ENCODE data around the gene TIMM8A.

TIMM8A gene, protein sequence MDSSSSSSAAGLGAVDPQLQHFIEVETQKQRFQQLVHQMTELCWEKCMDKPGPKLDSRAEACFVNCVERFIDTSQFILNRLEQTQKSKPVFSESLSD

DNA sequence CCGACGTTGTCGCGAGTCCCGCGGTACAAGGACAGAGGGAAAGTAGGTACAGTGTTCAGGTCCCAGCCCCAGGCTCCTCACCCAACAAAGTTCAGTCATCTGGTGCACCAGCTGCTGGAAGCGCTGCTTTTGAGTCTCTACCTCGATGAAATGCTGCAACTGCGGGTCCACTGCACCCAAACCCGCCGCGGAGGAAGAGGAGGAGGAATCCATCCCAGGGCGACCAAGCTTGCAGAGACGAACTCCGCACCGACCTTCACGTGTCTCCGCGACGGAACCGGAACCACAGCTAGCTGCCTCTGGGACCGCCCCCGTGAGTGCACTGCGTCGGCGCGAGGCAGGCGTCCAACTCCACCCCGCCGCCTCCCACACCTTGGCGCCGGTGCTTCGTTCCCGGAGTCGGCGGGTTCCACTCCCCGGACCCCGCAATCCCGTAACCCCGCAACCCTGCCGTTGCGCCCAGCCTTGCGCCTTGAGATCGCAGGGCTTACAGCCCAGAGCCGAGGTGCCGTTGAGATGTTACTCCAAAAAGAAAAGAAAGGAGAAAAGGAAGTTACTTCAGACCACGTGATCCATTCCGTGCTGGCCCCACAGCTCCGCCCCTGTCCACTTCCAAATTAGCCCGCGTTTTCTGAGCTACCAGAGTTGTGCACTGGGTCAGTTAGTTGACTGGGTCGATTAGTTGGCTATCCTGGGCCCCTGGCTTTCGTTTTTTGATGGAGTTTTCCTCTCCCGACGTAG, at the start of gene TIMM8A:
TIMM8A (minus strand) TSS at position 291 of the 741 bp plus-strand sequence; CDS start at position 213, 78 bp downstream.
- peak; percentile 84 for DNase-seq (ENCODE audit: low spot score)

DNA sequence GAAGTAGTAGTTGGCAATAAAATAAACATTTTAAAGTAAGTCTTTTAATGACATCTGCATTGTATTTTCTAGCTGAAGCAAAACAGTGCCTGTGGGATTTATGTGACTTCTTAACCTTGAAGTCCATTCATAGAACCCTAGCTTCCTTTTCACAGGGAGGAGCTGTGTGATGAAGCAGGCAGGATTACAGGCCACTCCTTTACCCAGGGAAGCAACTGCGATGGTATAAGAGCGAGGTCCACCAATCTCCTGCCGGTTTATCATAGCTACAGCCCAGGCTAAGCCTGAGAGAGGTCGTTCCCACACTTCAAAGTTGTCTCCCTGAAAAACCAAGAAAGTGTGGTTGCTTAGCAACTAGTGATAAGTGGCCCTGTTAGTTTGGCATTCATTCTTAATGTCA, 49.2 kb upstream of the TIMM8A start:
- no peak for DNase-seq (ENCODE audit: low spot score)

DNA sequence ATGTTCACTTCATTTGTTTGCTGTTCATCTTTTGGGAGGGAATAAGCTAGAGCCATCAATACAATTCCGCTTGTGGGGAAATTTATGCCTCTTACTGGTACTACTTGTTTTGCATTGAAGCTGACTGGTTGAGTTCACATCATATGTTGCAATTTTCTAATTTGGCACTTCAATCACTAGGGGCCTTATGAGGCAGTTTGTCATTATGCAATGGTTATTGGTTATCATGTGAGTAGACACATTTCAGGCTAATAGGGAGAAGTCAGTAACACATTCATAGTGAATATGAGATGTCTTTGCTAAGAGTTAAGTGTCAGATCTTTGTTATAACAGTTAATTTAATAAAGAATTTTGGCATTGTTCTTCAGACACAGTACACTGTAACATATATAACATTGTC, 47.2 kb upstream of the TIMM8A start:
- DNase-seq (ENCODE audit: low spot score), result no peak

DNA sequence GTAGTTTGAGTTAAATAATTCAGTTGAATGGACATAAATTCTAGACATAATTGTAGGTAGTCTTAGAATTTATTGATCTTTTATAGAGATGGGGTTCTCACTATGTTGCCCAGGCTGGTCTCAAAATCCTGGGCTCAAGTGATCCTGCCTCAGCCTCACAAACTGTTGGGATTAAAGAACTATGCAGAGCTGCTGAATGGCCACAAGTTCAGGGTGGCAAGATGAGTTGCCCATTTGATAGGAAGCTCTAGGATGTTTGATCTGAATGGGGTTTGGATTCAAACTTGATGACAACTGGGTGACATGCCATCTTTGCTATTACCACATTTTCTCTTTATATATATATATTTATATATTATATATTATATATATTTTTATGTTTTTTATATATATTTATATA, 45.8 kb upstream of the TIMM8A start:
- no peak for DNase-seq (ENCODE audit: low spot score)

DNA sequence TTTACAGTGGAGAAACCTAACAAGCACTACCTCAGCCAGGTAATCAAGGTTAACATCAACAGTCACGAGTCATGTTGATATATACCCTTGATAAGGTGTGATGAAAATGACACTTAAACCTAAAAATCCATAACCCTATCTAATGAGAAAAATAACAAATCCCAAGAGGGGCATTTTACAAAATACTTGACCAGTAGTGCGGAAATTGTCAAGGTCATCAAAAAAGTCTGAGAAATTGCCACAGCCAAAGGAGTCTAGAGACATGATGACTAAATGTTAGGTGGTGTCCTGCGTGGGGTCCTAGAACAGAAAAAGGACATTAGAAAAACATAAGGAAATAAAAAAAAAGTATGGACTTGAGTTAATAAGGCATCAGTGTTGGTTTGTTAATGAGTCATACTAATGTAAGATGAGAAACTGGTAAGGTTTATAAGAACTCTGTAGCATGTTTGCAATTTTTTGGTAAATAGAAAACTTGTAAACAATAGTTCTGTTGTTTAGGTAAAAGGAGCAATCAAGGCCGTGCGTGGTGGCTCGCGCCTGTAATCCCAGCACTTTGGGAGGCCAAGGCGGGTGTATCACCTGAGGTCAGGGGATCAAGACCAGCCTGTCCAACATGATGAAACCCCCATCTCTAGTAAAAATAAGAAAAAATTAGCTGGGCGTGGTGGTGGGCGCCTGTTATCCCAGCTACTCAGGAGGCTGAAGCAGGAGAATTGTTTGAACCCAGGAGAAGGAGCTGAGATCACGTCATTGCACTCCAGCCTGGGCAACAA, 45.2 kb upstream of the TIMM8A start:
- no peak for DNase-seq (ENCODE audit: low spot score)

DNA sequence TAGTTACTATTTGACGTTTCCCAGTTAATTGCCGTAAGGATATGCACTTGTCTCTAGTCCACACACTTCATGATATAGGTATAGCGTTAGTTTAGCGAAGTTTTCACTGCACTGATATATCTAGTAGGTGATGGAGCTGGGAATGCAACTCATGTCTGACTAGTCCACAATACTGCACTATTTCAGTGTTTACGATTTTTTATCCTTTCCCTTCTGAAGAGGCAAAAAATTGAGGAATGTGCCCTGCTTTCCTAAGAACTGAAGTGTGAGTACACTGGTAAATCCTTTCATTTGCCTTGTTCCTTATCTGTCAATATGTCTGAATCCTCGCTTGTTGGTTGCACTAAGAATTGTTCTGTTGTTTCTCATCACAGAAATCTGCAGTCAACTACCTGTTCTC, 43.3 kb upstream of the TIMM8A start:
- DNase-seq (ENCODE audit: low spot score), result no peak

DNA sequence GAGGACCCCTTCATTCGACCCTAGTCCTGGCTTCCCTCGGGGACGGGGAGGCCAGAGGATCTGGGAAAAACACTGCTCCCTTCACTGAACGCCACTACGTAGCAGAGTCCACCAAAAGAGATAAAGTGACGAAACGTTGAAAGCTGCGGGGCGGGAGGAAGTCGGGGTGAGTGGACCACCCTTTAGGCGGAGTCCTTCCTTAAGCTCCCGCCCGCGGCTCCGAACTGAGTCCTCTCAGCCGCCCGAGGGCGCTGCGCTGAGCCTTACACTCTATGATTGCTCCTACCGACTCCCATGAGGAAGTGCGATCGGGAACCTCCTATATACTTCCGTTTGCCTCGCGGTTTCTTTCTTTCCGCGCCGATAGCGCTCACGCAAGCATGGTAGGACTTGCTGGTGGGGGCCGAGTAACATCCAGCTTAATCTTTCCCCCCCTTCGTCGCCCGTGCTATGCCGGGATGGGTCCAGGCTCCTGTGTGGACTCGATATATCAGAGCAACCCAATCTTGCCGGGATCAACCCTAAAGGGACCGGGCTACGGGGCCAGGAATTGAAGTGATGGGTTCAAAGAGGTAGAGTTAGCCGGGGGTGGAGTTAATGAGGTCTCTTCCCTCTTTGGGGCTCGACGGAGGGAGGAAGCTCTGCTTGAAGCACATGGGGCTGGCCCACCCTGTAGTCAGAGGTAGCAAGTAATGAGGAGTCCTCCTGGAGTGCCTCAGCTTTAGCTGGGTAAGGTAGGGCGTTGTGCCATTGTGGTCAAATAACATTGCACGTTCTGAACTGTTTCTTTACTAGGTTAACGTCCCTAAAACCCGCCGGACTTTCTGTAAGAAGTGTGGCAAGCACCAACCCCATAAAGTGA, 42.4 kb upstream of the TIMM8A start, which contains the start of gene RPL36A:
RPL36A (plus strand) TSS at position 348 of the 862 bp plus-strand sequence; CDS start at position 381, 33 bp downstream.
- DNase-seq (ENCODE audit: low spot score), result peak; percentile 84

DNA sequence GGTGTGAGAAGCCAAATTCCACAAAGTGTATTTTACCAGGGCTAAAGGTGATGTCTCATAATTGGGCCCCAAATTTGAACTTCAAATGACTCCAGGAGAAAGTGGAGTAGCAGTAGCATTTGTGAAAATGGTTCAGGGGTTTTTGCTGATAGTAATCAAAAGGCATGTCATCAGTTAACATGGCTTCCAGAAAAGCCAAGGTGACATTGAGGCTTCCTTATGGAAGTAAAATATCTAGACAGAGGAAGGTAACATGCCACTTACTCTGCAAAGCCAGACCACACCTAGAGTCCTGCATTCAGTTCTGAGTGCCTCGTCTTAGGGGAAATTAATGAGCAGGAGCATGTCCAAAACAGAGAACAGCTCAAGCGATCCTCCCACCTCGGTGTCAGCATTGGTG, 40.1 kb upstream of the TIMM8A start:
- no peak for DNase-seq (ENCODE audit: low spot score)

DNA sequence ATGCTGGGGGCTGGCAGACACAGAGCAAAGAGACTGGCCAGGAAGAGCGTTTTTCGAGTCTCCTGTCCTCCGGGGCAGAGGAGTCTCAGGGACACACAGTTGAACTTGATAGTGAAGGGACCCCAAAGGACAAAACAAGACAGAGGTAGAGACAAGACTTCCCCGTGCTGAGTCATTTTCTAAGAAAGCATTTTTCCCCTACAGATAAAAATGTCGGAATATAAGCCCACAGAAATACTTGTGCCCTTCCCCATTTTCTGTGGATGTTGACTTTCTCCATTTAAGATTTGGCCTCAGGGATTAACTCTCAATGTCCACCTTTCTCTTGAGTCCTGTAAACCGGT, 38.0 kb upstream of the TIMM8A start:
- no peak for DNase-seq (ENCODE audit: low spot score)

DNA sequence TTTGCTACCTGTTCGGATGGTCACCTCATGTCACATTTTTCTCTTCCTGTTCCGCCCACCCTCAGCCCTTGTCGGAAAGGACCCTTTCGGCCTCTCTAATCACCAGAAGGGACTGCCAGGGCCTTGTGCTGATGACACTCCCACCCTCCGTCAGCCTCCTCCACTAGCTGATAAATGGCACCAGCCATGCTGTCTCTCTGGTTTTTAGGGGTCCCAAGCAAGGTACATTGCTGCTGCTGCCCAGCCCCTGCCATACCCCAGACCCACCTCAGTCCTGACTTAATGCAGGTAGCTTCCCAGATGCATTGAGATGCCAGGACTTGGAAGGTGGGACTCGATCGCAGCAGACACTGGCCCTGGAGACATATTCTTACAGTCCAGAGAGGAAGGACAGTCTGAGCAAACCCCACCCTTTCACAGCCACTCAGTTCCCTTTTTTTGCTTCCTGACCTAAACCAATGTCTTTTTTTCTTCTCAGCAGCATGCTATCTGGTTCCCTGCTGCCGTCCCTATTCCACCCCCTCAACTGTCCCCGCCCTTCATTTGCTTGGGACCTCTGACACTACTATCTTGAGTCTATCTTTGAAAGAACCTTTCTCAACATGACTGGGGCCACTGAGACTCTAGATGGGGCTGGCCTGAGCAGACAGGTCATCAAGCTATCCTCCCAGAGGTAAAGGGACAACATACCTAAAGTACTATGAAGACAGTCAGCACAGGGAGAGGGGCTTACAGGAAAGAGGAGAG, 37.4 kb upstream of the TIMM8A start, which contains the start of gene BTK:
BTK (minus strand) TSS at position 397 of the 747 bp plus-strand sequence. CDS start 10,907 bp downstream, outside the sequence.
- DNase-seq (ENCODE audit: low spot score), result no peak

DNA sequence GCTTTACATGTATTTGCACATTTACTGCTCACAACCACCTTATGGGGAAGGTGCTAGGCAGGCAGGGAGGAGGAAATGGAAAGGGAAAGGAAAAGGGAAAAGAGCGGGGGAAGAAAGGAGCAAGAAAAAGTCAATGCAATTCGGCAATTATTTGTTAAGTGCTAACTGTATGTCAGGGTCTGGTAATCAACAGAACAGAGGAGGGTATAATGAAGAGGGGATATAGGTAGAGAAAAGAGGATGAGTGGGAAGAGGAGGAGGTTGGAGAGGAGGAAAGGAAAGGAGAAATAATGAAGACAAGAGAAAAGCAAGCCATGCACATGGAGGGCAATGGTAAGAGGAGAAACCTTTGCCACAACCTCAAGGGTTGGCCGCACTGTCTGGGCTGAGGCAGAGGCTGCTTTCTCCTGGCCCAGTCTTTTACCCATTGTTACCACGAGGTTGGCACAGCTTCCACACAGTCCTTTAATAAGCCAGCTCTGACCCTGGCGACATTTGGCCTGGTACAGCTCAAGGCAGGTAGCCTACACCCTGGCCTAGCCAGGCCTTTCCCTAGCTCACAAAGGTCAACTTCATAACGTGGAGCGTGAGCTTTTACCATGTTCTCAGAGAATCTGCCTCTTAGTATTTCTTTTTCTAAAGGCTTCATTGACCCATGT, 36.6 kb upstream of the TIMM8A start:
- DNase-seq (ENCODE audit: low spot score), result no peak

DNA sequence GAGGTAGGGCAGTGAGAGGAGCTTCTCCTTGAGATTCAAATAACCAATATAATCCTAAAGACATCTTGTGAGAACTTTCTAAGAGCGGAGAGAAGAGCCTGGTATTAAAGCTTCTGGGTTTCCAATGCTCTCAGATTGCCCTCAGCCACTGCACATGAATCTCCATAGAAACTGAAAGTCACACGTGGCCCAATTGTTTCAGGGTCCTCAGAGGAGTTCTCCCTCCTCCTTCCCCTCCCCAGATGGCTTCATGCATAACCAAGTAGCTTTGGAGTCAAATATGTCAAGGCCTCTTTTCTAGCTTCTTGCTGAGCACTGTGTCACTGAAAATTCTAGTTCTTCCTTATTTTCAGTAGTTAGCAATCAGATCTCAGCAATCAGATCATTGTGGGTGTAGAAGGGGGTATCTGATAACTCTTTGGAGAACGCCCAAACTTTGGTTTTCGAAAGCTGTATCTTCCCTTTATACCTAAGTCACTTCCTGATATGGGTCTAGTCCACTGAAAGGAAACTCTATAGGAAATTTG, 35.2 kb upstream of the TIMM8A start:
- no peak for DNase-seq (ENCODE audit: low spot score)

DNA sequence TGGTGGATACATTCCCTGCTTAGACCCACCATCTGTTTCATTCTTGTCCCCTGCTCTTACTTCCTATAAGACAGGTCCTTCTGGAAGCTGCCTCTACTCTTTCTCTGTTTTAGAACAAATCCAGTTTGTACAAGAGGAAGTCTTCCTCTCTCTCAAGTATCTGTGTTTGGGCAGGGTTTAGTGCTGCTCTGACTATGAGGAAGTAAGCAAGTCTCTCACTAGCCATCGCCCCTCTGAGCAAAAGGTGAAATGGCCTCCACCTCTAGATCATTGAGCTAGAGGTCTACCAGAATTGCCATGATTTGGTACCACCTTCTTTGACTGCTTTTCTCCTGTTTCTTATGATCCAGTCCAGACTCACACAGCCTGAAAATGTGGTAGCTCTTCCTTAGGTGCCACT, 29.0 kb upstream of the TIMM8A start:
- no peak for DNase-seq (ENCODE audit: low spot score)

DNA sequence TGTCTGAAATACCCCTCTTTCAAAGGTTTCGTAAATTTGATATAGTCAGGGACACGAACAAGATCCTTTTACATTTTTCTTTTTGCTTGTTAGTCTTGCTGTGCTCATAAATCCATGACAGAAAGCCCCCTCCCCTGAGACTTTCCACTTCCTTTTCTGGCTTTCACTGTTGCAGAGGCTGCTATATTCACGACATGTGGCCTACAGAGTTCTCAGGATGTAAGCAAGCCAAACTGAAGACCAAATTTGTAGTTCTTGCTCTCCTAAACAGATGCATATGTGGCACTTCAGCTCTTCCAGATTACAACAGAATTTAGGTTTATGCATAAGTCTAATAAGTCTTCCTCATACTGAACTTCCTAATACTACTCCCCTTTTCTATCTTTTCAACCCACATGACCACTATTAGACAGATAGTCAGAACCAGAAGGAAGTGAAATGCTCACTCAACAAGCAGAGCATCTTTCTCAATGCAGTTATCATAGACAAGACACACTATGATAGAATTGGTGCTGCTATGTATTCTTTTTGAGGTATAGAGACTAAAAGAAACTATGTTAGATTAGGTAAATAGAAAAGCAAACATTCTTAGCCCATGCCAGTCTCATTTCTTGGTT, 22.5 kb upstream of the TIMM8A start:
- no peak for DNase-seq (ENCODE audit: low spot score)

DNA sequence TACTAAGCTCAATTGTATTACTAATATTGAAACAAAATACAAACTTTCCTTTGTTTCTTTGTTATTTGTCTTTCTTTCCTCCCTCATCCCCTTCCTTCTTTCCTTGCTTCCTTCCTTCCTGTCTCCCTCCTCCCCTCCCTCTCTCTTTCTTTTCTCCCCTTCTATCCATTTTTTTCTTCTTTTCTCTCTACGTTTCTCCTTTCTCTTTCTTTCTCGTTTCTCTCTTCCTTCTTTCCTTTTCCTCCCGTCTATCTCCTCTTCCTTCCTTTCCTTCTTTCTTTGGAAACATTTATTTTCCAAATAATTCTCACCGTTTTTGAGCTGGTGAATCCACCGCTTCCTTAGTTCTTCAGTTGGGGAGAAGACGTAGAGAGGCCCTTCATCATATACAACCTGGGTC, 21.1 kb upstream of the TIMM8A start:
- DNase-seq (ENCODE audit: low spot score), result no peak

DNA sequence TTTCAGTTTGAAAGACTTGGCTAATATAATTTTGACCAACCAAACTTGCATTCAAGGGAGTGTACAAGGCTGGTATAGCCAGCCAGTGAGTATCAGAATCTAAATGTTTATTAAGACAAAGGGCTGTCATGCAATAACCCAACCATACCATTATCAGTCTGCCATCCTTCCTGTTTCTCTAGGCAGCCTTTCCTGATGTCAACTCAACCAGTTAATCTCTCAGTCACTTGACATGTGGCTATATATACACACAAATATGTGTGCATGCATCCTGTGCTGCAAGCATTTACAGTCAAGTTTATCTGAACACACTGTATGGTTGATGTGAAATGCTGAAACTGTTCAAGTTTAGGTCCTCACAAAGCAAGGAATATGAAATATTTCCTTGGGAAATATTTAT, 20.3 kb upstream of the TIMM8A start:
- DNase-seq (ENCODE audit: low spot score), result no peak

DNA sequence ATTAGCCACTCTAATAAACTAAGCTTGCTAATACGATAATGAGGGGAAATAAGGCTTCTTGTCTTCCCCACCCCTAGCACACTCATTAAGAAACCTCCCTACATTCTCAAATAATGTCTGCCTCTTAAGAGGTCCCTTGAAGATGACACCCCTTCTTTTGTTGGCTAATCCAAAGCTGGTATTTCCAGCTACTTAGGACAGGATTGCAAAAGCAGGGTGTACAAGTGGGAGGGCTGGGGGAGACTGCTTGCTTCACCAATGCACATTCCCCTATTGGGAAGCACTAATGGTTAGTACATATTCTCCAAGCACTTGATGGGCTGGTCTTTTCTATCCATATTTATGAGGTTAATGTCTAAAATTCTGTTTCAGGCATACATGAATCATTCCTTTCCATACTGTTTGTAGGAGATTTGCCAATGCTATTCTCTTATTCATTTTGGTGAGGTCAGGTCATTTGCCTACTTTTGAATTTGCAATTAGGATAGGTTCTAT, 16.8 kb upstream of the TIMM8A start:
- no peak for DNase-seq (ENCODE audit: low spot score)

DNA sequence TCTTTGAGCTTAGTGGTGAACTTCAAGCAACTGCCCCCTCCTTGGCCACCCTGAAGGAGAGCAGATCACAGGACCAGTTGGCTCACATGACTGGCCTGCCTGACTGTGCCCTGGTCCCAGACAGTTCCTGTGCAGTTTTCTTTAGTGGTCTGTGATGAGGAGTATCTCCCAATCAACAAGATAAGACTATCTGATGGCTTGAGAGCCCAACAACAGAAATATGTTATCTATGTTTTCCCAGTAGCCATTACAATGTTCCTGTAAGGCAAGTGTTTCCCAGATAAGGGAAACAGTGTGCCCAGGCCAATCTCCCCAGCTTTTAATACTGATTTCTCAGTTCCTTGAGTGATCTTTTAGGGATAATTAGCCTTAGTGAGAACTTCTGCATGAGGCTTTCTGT, 14.2 kb upstream of the TIMM8A start:
- DNase-seq (ENCODE audit: low spot score), result no peak

DNA sequence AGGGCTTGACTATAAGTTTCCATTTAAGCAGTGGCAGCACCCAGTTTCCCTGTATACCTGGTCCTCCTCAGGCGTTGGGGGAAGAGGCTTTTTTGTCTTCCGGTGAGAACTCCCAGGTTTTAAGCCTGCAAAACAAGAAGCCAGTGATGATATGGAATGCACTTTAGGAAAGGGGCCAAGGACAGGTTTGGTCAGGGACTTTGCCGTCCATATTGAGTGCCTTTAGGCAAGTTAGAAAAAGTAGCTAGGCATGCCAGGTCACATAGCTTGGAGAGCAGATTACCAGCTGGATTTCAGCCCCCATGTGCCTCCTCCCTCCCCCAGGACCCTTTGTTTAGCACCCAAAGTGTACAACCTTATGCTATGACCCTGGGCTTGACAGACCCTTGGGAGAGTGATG, 13.6 kb upstream of the TIMM8A start:
- DNase-seq (ENCODE audit: low spot score), result no peak

DNA sequence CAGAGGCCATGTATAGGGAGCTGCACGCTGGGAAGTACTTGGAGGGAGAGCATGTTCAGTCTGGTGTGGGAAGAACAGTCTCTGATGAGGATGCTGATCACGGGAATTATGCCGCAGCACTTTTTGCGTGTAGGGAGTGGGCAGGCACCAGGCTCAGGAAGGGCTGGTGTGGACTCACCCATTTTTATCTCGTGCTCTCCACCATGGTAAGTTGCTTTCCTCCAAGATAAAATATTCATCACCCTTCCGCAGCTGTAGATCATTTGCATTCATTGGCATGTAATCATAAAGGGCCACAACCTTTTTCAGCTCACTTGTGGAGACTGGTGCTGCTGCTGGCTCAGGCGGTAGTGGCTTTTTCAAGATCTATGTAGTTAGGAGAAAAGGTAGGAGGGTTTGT, 11.8 kb upstream of the TIMM8A start:
- DNase-seq (ENCODE audit: low spot score), result no peak
